Neural progenitor cell (in vitro differentiated cells): ENCODE data around the gene DHRS3. TPM values are rescaled to one million over a fixed set of nuclear protein-coding genes. Genes with fewer than 3 reads are reported as not detected.

ENCODE experiments used
- DNase-seq: peaks from one replicate; pipeline ENCODE4 v3.0.0-alpha.2; 2016; ENCODE audit warnings: low spot score
- H2AFZ ChIP-seq: fragments of 200-600 bp; sonication (generic); replicated peaks from 2 replicates; pipeline ENCODE4 v1.6.1; 2016; ENCODE audit warnings: antibody characterized with exemption
- H3F3A ChIP-seq: fragments of 200-600 bp; sonication (generic); 2 replicates; pipeline ENCODE4 v1.6.1; 2016; ENCODE audit warnings: antibody characterized with exemption, low read depth
- H3K27ac ChIP-seq: fragments of 200-600 bp; sonication (generic); 2 replicates; pipeline ENCODE4 v1.5.1; 2016; ENCODE audit warnings: mild to moderate bottlenecking
- H3K27me3 ChIP-seq: fragments of 200-600 bp; sonication (generic); 2 replicates; pipeline ENCODE4 v1.6.1; 2016; ENCODE audit warnings: mild to moderate bottlenecking, moderate library complexity
- H3K36me3 ChIP-seq: fragments of 200-600 bp; sonication (generic); 2 replicates; pipeline ENCODE4 v1.5.1; 2016
- H3K4me1 ChIP-seq: fragments of 200-600 bp; sonication (generic); 2 replicates; pipeline ENCODE4 v1.6.1; 2016; ENCODE audit warnings: mixed run types
- H3K4me2 ChIP-seq: fragments of 200-600 bp; sonication (generic); 2 replicates; pipeline ENCODE4 v1.6.1; 2016
- H3K4me3 ChIP-seq: fragments of 200-600 bp; sonication (generic); 2 replicates; pipeline ENCODE4 v1.5.1; 2016
- H3K79me2 ChIP-seq: fragments of 200-600 bp; sonication (generic); 2 replicates; pipeline ENCODE4 v1.6.1; 2016; ENCODE audit warnings: low read depth
- H3K9ac ChIP-seq: fragments of 200-600 bp; sonication (generic); 2 replicates; pipeline ENCODE4 v1.6.1; 2016
- H3K9me3 ChIP-seq: fragments of 200-600 bp; sonication (generic); 2 replicates; pipeline ENCODE4 v1.5.1; 2016; ENCODE audit warnings: low read depth
- H4K20me1 ChIP-seq: fragments of 200-600 bp; sonication (generic); 2 replicates; pipeline ENCODE4 v1.6.1; 2016; ENCODE audit warnings: low read depth
- H3K27ac Mint-ChIP-seq: 3 replicates; pipeline ENCODE4 v1.8.0; 2021; ENCODE audit warnings: mixed read lengths
- H3K27me3 Mint-ChIP-seq: 2 replicates; pipeline ENCODE4 v1.8.0; 2022; ENCODE audit warnings: low read depth, mild to moderate bottlenecking, inconsistent platforms, moderate library complexity, mixed read lengths; ENCODE audit not compliant: insufficient read depth
- H3K36me3 Mint-ChIP-seq: 3 replicates; pipeline ENCODE4 v1.8.0; 2021; ENCODE audit warnings: mixed read lengths
- H3K4me1 Mint-ChIP-seq: 3 replicates; pipeline ENCODE4 v1.8.0; 2021; ENCODE audit warnings: mixed read lengths
- H3K4me3 Mint-ChIP-seq: 3 replicates; pipeline ENCODE4 v1.8.0; 2021; ENCODE audit warnings: mild to moderate bottlenecking, moderate library complexity, mixed read lengths
- H3K9me3 Mint-ChIP-seq: 3 replicates; pipeline ENCODE4 v1.8.0; 2020; ENCODE audit warnings: mixed read lengths
- EZH2 ChIP-seq: fragments of 200-600 bp; sonication (generic); IDR thresholded peaks from 2 replicates; pipeline ENCODE4 v1.6.1; 2017; ENCODE audit warnings: antibody characterized with exemption, mild to moderate bottlenecking, moderate library complexity
- EZH2phosphoT487 ChIP-seq: fragments of 200-600 bp; sonication (generic); IDR thresholded peaks from 2 replicates; pipeline ENCODE4 v1.6.1; 2017; ENCODE audit warnings: antibody characterized with exemption
- total RNA-seq: library from RNA; depleted of rRNA; stranded (reverse); fragments of >200 nt; gene quantifications from 2 replicates; pipeline ENCODE4 v1.2.3, GENCODE V29; 2015; ENCODE audit warnings: low replicate concordance
- TF ChIP-seq, protein P1 (sequence below): fragments of 200-600 bp; sonication (generic); IDR thresholded peaks from 2 replicates; pipeline ENCODE4 v1.5.1; 2017; ENCODE audit warnings: antibody characterized with exemption, mild to moderate bottlenecking

The DHRS3 gene
- total RNA-seq, 1 donor from 2014 or later, result 4.3 TPM

DNA sequence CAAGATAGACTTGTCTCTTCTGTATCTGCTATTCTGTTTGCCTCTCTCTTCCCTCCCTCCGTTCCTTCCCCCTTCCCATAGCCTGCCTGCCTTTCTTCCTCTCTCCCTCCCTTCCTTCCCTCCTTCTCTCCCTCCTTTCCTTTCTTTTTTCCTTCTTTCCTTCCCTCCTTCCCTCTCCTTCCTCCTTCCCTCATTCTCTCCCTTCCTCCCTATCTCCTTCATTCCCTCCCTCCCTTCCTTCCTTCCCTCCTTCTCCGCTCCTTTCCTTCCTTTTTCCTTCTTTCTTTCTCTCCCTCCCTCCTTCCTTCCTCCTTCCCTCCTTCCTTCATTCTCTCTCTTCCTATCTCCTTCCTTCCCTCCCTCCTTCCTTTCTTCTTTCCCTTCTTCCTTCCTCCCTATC is 26.8 kb upstream of the DHRS3 start:
- Histone ChIP-seq H3K79me2 (no peaks in the 10 kb centered on the region), H2AFZ (no peak overlapping the region)

GRCh38 chr1:12644237-12644636 is 26.2 kb upstream of the DHRS3 start:
- H3K79me2 ChIP-seq, result no peaks in the 10 kb centered on the region
- Mint-ChIP-seq H3K4me3 (no peak overlapping the region), H3K27me3 (peaks cover 7% of the 10 kb centered on the region), H3K27ac (no peak overlapping the region), H3K9me3 (peaks cover 28% of the 10 kb centered on the region), H3K4me1 (no peaks in the 10 kb centered on the region), H3K36me3 (no peaks in the 10 kb centered on the region)
- DNase-seq, result no peak
- no peaks in the 10 kb centered on the region for H3K36me3 ChIP-seq
- H3K9ac ChIP-seq, result no peak overlapping the region
- H3K9me3 ChIP-seq, result no peaks in the 10 kb centered on the region
- H3F3A ChIP-seq, result no peaks in the 10 kb centered on the region
- no peak overlapping the region for H3K4me2 ChIP-seq
- no peaks in the 10 kb centered on the region for H4K20me1 ChIP-seq
- no peak overlapping the region for H2AFZ ChIP-seq
- H3K27me3 ChIP-seq, result no peaks in the 10 kb centered on the region
- no peak for TF ChIP-seq EZH2phosphoT487
- TF ChIP-seq, protein P1, sequence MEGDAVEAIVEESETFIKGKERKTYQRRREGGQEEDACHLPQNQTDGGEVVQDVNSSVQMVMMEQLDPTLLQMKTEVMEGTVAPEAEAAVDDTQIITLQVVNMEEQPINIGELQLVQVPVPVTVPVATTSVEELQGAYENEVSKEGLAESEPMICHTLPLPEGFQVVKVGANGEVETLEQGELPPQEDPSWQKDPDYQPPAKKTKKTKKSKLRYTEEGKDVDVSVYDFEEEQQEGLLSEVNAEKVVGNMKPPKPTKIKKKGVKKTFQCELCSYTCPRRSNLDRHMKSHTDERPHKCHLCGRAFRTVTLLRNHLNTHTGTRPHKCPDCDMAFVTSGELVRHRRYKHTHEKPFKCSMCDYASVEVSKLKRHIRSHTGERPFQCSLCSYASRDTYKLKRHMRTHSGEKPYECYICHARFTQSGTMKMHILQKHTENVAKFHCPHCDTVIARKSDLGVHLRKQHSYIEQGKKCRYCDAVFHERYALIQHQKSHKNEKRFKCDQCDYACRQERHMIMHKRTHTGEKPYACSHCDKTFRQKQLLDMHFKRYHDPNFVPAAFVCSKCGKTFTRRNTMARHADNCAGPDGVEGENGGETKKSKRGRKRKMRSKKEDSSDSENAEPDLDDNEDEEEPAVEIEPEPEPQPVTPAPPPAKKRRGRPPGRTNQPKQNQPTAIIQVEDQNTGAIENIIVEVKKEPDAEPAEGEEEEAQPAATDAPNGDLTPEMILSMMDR, result no peak
- no peaks in the 10 kb centered on the region for H3K4me1 ChIP-seq
- H3K27ac ChIP-seq, result no peak overlapping the region
- no peak overlapping the region for H3K4me3 ChIP-seq

More for the DNA sequence above, 26.8 kb upstream of the DHRS3 start:
- Mint-ChIP-seq H3K9me3 (peaks cover 22% of the 10 kb centered on the region), H3K4me3 (no peak overlapping the region), H3K27ac (no peak overlapping the region), H3K27me3 (peaks cover 9% of the 10 kb centered on the region), H3K36me3 (no peaks in the 10 kb centered on the region), H3K4me1 (no peaks in the 10 kb centered on the region)
- DNase-seq, result no peak
- no peaks in the 10 kb centered on the region for H3K27me3 ChIP-seq
- no peak overlapping the region for H3K27ac ChIP-seq
- H4K20me1 ChIP-seq, result no peaks in the 10 kb centered on the region
- H3K4me3 ChIP-seq, result no peak overlapping the region
- no peak overlapping the region for H3K9ac ChIP-seq
- no peaks in the 10 kb centered on the region for H3K9me3 ChIP-seq
- H3K4me2 ChIP-seq, result no peak overlapping the region
- no peaks in the 10 kb centered on the region for H3K36me3 ChIP-seq
- TF ChIP-seq EZH2phosphoT487 (no peak), EZH2 (no peak)
- TF ChIP-seq, protein P1, result no peak
- H3K4me1 ChIP-seq, result no peaks in the 10 kb centered on the region
- no peaks in the 10 kb centered on the region for H3F3A ChIP-seq

DNA sequence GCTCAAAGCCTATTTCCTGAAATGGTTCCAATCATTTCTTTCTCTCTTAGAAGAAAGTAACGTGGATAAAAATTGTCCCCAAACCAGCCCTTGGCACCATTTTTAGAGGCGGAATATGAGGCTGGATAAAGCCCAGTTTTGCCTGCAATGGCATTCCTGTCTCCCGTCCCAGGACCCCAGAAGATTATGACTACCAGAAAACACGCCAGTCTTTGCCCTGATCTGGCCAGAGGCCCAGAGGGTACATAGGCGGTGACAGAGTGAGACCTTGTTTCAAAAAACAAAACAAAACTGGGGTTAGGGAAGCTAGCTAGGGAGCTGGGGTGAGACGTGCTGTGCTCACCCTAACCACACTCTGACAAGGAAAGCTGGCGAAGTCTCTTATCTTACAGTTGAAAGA is 25.8 kb upstream of the DHRS3 start, which contains the start of gene AADACL4:
Gene AADACL4 (plus strand): TSS at position 301 of the 400 bp plus-strand sequence. CDS start 462 bp downstream, outside the sequence.
- Histone ChIP-seq H3K27me3 (no peaks in the 10 kb centered on the region), H3K9ac (no peak within 1 kb of the TSS), H3K4me1 (no peaks in the 10 kb centered on the region), H4K20me1 (no peaks in the 10 kb centered on the region), H3K79me2 (no peaks in the 10 kb centered on the region), H3K27ac (no peak within 1 kb of the TSS), H3K36me3 (no peaks in the 10 kb centered on the region), H2AFZ (no peak within 1 kb of the TSS), H3K4me3 (no peak within 1 kb of the TSS), H3K4me2 (no peak within 1 kb of the TSS), H3F3A (no peaks in the 10 kb centered on the region), H3K9me3 (no peaks in the 10 kb centered on the region)
- Mint-ChIP-seq H3K36me3 (no peaks in the 10 kb centered on the region), H3K27ac (no peak within 1 kb of the TSS), H3K4me1 (no peaks in the 10 kb centered on the region), H3K27me3 (peaks cover 7% of the 10 kb centered on the region), H3K9me3 (peaks cover 31% of the 10 kb centered on the region), H3K4me3 (no peak within 1 kb of the TSS)
- TF ChIP-seq EZH2phosphoT487, result no peak
- DNase-seq, result no peak

GRCh38 chr1:12643079-12643478 is 25.1 kb upstream of the DHRS3 start:
- Mint-ChIP-seq H3K27ac (no peak overlapping the region), H3K9me3 (peaks cover 36% of the 10 kb centered on the region), H3K4me3 (no peak overlapping the region), H3K36me3 (no peaks in the 10 kb centered on the region), H3K27me3 (peaks cover 4% of the 10 kb centered on the region), H3K4me1 (no peaks in the 10 kb centered on the region)
- Histone ChIP-seq H3F3A (no peaks in the 10 kb centered on the region), H3K4me1 (no peaks in the 10 kb centered on the region), H3K36me3 (no peaks in the 10 kb centered on the region), H3K4me2 (no peak overlapping the region), H3K27ac (no peak overlapping the region), H3K27me3 (no peaks in the 10 kb centered on the region), H3K9ac (no peak overlapping the region), H2AFZ (no peak overlapping the region), H3K9me3 (no peaks in the 10 kb centered on the region), H3K4me3 (no peak overlapping the region), H3K79me2 (no peaks in the 10 kb centered on the region), H4K20me1 (no peaks in the 10 kb centered on the region)
- no peak for TF ChIP-seq EZH2phosphoT487
- TF ChIP-seq EZH2, result no peak
- TF ChIP-seq, protein P1, result no peak
- DNase-seq, result no peak
